ENCODE data around the gene SOX6.

SOX6 gene

DNA sequence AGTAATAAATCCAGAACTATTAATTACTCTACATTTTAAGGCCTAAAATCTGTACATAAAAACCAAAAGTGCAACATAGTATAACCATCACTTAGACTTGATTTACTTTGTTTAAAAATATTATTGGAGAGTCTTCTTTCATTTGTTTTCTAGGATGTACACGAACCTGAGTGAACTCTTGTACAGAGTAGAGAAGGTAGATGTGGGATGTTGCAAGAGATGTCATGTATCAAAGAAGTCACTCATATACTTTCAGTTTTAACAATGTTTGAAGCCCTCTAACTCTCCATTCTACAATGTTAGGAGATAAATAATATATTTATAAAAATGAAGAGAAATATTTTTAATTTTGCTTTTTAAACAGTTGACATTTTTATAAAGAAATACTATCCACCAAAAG is 38.6 kb downstream of the SOX6 start:
- no peak overlapping the region for H2AFZ ChIP-seq (ENCODE audit: low read length)
- H4K20me1 ChIP-seq (ENCODE audit: insufficient read depth, low read length): no peaks in the 10 kb centered on the region
- H3K9me3 ChIP-seq (ENCODE audit: low read length): no peaks in the 10 kb centered on the region
- H3K4me3 ChIP-seq (ENCODE audit: low read depth, low read length, poor library complexity, severe bottlenecking): no peak overlapping the region
- H3K4me1 ChIP-seq (ENCODE audit: insufficient read depth, low read length, severe bottlenecking): no peaks in the 10 kb centered on the region
- H3K9me2 ChIP-seq (ENCODE audit: low read depth, low read length): no peaks in the 10 kb centered on the region
- H3K4me2 ChIP-seq (ENCODE audit: low read length): no peak overlapping the region
- no peak for TF ChIP-seq EZH2 (IDR thresholded peaks at IDR 0.05; ENCODE audit: borderline replicate concordance, low read length)
- no peak for TF ChIP-seq CTCF (IDR thresholded peaks at IDR 0.05; ENCODE audit: low read length)
- H3F3A ChIP-seq (ENCODE audit: insufficient read depth, low read length): no peaks in the 10 kb centered on the region
- H3K36me3 ChIP-seq (ENCODE audit: insufficient read depth, low read length): no peaks in the 10 kb centered on the region
- H3K27ac ChIP-seq (ENCODE audit: low read depth, low read length, poor library complexity, severe bottlenecking): no peak overlapping the region
- no peak overlapping the region for H3K9ac ChIP-seq (ENCODE audit: low read length)
- no peaks in the 10 kb centered on the region for H3K79me2 ChIP-seq (ENCODE audit: insufficient read depth, low read length)
- no peaks in the 10 kb centered on the region for H3K27me3 ChIP-seq (ENCODE audit: insufficient read depth, low read length)

DNA sequence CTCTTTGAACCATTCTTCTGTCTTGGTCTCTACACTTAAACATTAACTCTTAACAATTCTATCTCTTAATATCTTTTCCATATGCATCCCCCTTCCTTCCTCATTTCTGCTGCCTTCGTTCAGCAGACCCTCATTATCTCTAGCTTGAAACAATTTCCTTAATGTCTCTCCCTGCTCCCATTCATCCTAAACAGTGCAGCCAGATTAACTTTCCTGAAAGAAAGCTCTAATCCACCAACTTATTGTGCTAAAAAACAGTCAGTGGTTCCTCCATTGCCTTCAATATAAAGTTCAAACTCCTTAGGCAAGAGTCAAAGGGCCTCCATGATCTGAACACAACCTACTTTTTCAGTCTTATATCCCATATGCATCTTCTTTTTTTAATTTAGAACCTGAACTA is 42.5 kb downstream of the SOX6 start:
- Histone ChIP-seq H3K27me3 (ENCODE audit: insufficient read depth, low read length) (no peaks in the 10 kb centered on the region), H3K9me2 (ENCODE audit: low read depth, low read length) (no peaks in the 10 kb centered on the region), H3K9ac (ENCODE audit: low read length) (no peak overlapping the region), H3K79me2 (ENCODE audit: insufficient read depth, low read length) (no peaks in the 10 kb centered on the region), H4K20me1 (ENCODE audit: insufficient read depth, low read length) (no peaks in the 10 kb centered on the region), H3K4me3 (ENCODE audit: low read depth, low read length, poor library complexity, severe bottlenecking) (no peak overlapping the region), H3K4me2 (ENCODE audit: low read length) (no peak overlapping the region), H3K4me1 (ENCODE audit: insufficient read depth, low read length, severe bottlenecking) (no peaks in the 10 kb centered on the region), H2AFZ (ENCODE audit: low read length) (no peak overlapping the region), H3K36me3 (ENCODE audit: insufficient read depth, low read length) (no peaks in the 10 kb centered on the region), H3F3A (ENCODE audit: insufficient read depth, low read length) (no peaks in the 10 kb centered on the region), H3K27ac (ENCODE audit: low read depth, low read length, poor library complexity, severe bottlenecking) (no peak overlapping the region), H3K9me3 (ENCODE audit: low read length) (no peaks in the 10 kb centered on the region)
- TF ChIP-seq CTCF (IDR thresholded peaks at IDR 0.05; ENCODE audit: low read length): no peak
- TF ChIP-seq EZH2 (IDR thresholded peaks at IDR 0.05; ENCODE audit: borderline replicate concordance, low read length): no peak

GRCh38 chr11:16312233-16312765 is 44.0 kb downstream of the SOX6 start:
- Histone ChIP-seq H3K36me3 (ENCODE audit: insufficient read depth, low read length) (no peaks in the 10 kb centered on the region), H3K9me3 (ENCODE audit: low read length) (no peaks in the 10 kb centered on the region), H3K4me3 (ENCODE audit: low read depth, low read length, poor library complexity, severe bottlenecking) (no peak overlapping the region), H3K27me3 (ENCODE audit: insufficient read depth, low read length) (no peaks in the 10 kb centered on the region), H4K20me1 (ENCODE audit: insufficient read depth, low read length) (no peaks in the 10 kb centered on the region), H3K9ac (ENCODE audit: low read length) (no peak overlapping the region), H3K27ac (ENCODE audit: low read depth, low read length, poor library complexity, severe bottlenecking) (no peak overlapping the region), H3K4me1 (ENCODE audit: insufficient read depth, low read length, severe bottlenecking) (no peaks in the 10 kb centered on the region), H2AFZ (ENCODE audit: low read length) (no peak overlapping the region), H3K79me2 (ENCODE audit: insufficient read depth, low read length) (no peaks in the 10 kb centered on the region), H3F3A (ENCODE audit: insufficient read depth, low read length) (no peaks in the 10 kb centered on the region), H3K9me2 (ENCODE audit: low read depth, low read length) (no peaks in the 10 kb centered on the region), H3K4me2 (ENCODE audit: low read length) (no peak overlapping the region)
- no peak for TF ChIP-seq CTCF (IDR thresholded peaks at IDR 0.05; ENCODE audit: low read length)
- TF ChIP-seq EZH2 (IDR thresholded peaks at IDR 0.05; ENCODE audit: borderline replicate concordance, low read length): no peak
